Activated CD4-positive, alpha-beta T cell treated with anti-CD3 and anti-CD28 coated beads, Interleukin-2, amount 50 U/mL, for 1 hour (primary cell): ENCODE data around the gene ADGRL3.
"Not testable (repeated sequence)": the region's sequence is repeated elsewhere in the genome, so short reads cannot be mapped to it uniquely, and the experiment has no call there.

Experiments
- DNase-seq: peaks from one replicate; pipeline ENCODE4 v3.0.0-alpha.2; 2020

The ADGRL3 gene

DNA sequence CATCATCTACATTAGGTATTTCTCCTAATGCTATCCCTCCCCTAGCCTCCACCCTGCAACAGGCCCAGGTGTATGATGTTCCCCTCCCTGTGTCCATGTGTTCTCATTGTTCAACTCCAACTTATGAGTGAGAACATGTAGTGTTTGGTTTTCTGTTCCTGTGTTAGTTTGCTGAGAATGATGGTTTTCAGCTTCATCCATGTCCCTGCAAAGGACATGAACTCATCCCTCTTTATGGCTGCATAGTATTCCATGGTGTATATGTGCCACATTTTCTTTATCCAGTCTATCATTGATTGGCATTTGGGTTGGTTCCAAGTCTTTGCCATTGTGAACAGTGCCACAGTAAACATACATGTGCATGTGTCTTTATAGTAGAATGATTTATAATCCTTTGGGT lies 7.0 kb downstream of the ADGRL3 start:
- not testable (repeated sequence) for DNase-seq

DNA sequence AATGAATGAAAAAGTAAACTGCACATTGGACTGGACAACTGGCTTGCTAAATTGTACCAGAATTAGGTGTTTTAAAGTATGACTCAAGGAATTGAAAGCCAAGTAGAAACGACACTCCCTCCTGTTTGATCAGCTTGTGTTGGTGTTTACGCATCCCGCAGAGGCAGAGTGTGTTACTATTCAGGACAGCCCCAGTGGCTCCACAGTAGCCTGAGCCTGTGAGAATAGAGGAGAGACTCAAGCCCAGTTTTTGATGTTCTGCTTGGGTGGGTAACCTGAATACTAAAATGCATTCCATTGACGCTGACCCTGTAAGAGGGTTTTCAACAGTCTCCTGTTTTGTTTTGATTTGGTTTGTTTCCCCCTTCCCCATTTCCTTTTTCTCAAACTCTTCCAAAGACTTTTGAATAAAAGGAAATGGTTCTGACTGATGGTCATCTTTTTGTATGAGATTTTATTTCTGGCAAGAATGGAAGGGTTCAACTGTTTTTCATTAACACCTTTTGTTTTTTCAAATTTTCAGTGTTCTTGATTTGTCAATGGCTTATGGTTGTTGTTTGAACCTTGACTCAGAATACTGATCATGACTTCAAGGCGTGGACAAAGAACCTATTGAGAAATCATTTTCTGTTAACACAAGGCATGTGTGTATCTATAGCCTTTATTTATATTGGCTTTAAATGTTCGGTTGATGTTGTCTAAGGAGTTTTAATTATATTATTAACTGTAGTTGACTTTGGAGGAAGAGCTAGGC lies 10.2 kb downstream of the ADGRL3 start:
- DNase-seq: no peak

- DNase-seq: no peak
These were observed 11.7 kb downstream of the ADGRL3 start for GRCh38 chr4:61211781-61212180.

DNA sequence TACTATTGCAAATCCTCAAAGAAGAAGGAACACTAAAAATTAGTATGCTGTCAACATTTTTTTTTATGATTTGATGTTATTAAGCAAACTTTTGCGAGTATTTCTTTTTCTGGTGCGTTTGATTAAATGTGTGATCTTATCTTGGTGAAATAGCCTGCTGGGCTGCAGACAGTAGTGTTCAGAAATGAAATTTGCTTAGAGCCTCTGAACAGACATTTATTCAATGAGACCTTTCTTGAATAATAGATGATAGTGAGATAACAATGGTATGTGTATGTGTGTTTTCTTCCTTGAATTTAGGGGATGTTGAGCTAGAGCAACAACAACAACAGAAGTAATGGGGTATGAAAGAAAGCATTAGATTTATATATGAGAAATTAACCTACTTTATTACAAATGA lies 12.7 kb downstream of the ADGRL3 start:
- DNase-seq: no peak

- no peak for DNase-seq
These were observed 14.6 kb downstream of the ADGRL3 start for GRCh38 chr4:61214680-61215079.

DNA sequence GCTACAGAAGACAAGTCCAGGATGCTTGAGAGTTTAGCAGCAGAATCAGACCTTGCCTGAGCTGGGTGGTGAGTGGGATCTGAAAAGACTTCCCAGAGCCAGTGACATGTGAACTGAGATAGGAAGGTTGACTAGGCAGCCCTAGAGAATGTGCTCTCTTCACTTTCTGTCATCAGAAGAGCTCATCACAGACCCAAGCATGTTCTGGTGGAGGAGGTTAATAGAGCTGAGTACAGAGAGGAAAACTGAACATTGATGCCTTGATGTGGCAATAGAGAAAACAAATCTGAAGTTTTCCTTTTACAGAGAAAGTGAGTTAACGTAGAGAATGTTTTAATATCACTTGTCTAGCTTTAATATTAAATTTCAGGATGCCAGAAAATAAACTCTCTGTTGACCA lies 17.1 kb downstream of the ADGRL3 start:
- DNase-seq: no peak

DNA sequence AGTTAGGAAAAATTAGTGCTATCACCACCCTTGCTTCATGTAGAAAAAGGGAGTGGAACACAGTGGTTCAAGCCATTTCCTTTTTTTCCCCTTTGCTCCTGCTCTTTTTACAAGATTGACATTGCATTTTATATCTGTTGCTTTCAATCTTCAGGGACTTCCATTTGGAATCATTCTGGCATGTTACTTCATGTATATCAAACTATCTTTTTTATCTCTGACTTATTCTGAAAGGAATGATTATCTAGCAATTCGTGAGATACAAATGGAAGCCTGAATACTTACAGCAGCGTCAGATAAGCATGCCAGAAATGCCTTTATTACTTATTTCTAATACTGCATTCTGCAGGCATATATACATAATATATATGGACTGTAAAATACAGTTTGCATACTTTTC lies 20.4 kb downstream of the ADGRL3 start:
- no peak for DNase-seq

GRCh38 chr4:61223385-61223784 lies 23.3 kb downstream of the ADGRL3 start:
- DNase-seq: no peak

- DNase-seq: no peak
These were observed 24.4 kb downstream of the ADGRL3 start for GRCh38 chr4:61224573-61224972.

DNA sequence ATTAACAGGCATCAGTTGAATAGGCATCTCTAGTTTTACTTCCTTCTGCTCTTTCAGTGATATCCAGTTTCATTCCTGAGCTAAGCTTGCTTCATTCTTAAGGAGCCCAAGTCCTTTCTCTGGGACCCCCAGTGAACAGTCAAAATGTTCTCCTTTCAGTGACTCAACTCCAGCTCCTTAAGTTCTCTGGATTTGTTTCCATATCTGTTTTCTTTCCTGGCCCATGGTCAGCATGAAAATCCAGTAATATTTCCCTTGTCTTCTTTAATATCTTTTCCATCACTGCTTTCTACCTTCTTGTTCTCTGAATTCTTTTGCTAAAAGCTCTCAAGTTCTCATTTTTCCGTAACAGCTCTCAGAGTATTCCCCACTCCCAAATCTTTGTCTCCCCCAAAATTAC lies 25.5 kb downstream of the ADGRL3 start:
- DNase-seq: no peak

DNA sequence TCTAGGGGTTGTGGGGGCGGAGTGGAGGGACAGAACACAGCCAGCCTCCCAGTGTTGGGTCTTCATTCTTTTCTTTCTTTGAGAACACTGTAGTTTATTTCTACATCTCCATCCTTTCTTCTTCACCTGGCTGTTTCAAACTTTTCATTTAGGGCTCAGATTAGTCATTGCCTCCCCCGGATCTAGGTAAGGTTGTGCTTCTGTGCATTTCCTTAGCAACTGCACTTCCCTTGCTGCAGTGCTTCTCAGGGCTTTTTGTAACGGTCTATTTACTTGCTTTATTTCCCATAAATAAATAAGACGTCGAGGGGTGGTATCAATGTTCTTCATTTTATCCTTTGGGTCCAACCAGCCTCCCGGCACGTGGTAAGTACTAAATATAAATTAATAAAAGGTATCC lies 31.3 kb downstream of the ADGRL3 start:
- DNase-seq: no peak

DNA sequence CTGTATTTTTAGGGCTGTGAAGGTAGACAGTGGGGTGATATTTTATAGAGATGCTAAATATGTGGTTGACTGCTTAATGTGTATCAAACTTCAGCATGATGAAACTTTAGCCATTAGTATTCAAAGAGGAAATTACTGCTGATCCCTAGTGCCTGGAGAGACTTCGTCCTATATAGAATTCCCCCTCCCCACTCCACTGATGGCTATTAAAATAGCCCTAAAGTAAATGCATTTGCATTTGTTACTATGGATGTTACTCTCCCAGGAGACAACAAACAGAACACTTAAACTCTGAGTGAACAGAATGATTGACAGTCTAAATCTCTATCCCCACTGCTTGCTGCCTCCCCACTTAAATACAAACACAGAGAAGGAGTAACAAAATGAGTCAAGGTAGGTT lies 39.1 kb downstream of the ADGRL3 start:
- DNase-seq: no peak

- no peak for DNase-seq
These were observed 43.8 kb downstream of the ADGRL3 start for GRCh38 chr4:61243962-61244361.

DNA sequence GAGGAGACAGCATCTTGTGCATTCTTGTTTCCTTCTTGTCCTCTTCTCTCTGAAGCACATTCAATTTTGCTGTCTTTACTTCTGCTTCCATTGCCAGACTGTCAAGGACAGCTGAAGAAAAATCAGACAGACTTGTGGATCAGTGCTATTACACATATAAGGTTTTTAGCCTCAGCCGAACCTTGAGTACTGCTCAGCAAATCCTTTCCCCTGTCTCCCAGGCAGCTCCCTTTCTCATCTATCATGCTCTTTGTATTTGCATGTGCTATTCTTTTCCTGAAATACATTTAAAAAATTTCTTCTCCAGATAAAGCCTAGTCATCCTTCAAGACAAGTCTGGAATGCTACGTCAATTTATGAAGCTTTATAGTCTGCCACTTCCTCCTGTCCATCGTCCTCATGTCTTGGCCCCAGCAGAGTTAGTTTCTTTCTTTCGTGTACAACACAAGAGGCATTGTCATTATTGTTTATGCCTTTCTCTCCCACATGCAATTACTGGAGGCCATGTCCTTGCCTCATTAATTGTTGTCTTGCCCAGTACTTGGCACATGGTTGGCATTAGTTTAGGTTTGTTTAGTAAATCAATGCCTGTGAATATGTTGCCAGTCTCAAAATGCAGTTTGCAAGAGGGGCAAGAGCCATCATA lies 45.1 kb downstream of the ADGRL3 start:
- no peak for DNase-seq

GRCh38 chr4:61246034-61246433 lies 45.9 kb downstream of the ADGRL3 start:
- DNase-seq: no peak

- DNase-seq: no peak
These were observed 48.6 kb downstream of the ADGRL3 start for GRCh38 chr4:61248705-61249104.

GRCh38 chr4:61251129-61251528 lies 51.0 kb downstream of the ADGRL3 start:
- DNase-seq: no peak

DNA sequence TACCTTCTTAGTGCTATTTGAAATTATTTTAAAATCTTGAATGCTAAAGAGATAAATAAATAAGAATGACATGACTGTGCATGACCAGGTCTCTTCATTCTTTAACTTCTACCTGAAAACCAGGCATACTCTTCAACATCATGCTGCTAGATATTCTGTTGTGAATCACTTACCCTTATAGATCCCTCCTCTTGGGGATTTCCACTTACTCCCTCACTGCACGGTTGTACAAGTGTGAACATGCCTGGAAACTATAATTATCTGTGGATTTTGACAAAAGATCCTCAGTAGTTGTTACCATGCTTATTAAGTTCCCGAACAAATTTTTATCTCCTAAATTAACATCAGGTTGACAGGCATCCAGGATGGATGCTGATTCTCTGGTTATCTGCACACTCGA lies 54.3 kb downstream of the ADGRL3 start:
- DNase-seq: no peak

- no peak for DNase-seq
These were observed 73.1 kb downstream of the ADGRL3 start for GRCh38 chr4:61273233-61273632.

GRCh38 chr4:61274286-61274685 lies 74.2 kb downstream of the ADGRL3 start:
- no peak for DNase-seq

GRCh38 chr4:61275241-61275640 lies 75.1 kb downstream of the ADGRL3 start:
- no peak for DNase-seq

GRCh38 chr4:61276029-61276428 lies 75.9 kb downstream of the ADGRL3 start:
- no peak for DNase-seq

GRCh38 chr4:61277785-61278760 lies 77.9 kb downstream of the ADGRL3 start:
- no peak for DNase-seq

GRCh38 chr4:61292322-61292721 lies 92.2 kb downstream of the ADGRL3 start:
- no peak for DNase-seq
